ENCODE results near the gene ATP4B. TPM values are rescaled to one million over a fixed set of nuclear protein-coding genes. Genes with fewer than 3 reads are reported as not detected.

Gene ATP4B
- total and polyA plus RNA-seq, 2 of the 8 experiments (the other 6 are each of a cell fraction or from before 2014, with no cell fraction given): 0.05 TPM; not detected in 1

DNA sequence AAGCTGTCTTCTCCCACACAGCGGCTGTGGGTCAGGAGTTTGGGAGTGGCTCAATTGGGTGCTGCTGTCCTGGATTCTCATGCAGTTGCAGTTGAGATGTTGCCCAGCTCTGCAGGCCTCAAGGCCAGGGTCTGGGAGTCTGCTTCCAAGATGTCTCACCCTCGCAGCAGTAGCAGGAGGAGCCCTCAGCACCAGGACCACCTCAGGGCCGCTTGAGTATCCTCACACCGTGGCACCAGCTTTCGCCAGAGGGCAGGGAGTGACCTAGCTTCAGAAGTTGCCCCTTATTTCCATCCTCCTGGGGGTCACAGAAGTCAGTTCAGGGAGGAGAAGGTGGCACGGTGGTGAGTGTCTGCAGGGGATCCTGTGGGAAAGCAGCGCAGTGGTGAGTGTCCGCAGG is 52.5 kb downstream of the ATP4B start:
- 96% methylated on average over 6 of the region's 8 CpGs; no CpG with 5 or more reads in 1 of the 2 experiments for WGBS, 2 experiments (ENCODE audit: extremely low coverage in 1 of 2, insufficient coverage in 1 of 2, insufficient read length in 1 of 2, insufficient replicate concordance in 2 of 2, low coverage in 1 of 2, low lambda C conversion rate in 2 of 2, missing lambda C conversion rate in 1 of 2)
- Histone ChIP-seq H2BK120ac (replicated peaks; ENCODE audit: low read depth, low read length) (no peak overlapping the region), H4K5ac (ENCODE audit: insufficient read length, low read depth, low read length) (no peak overlapping the region), H4K20me1 (replicated peaks in 1 of 2; ENCODE audit: control insufficient read depth in 1 of 2, insufficient read depth in 2 of 2, low read length in 2 of 2) (peaks cover 11 to 21% of the 10 kb centered on the region in 2 experiments), H2AK5ac (ENCODE audit: low read depth, low read length) (no peak overlapping the region), H2AFZ (ENCODE audit: low read length) (no peak overlapping the region), H3K27ac (ENCODE audit: low read depth, low read length) (no peak overlapping the region), H2BK15ac (ENCODE audit: low read length) (no peak overlapping the region), H2BK20ac (ENCODE audit: low read length) (no peak overlapping the region), H3K23ac (ENCODE audit: insufficient read length) (no peak overlapping the region), H3K4ac (replicated peaks; ENCODE audit: insufficient read length, low read depth, low read length) (no peak overlapping the region), H3K14ac (ENCODE audit: insufficient read length) (no peak overlapping the region), H3K27me3 (replicated peaks in 1 of 4; ENCODE audit: control insufficient read depth in 3 of 4, extremely low read depth in 1 of 4, insufficient read depth in 3 of 4, low read length in 3 of 4) (no peaks in the 10 kb centered on the region), H2BK12ac (ENCODE audit: low read depth, low read length) (0 out of 2 replicates have a peak overlapping the region, but pooled peaks have one; percentile 9), H3K79me1 (ENCODE audit: low read depth, low read length) (peaks cover 33% of the 10 kb centered on the region), H3K9ac (replicated peaks in 1 of 4; ENCODE audit: extremely low read depth in 1 of 4, low read depth in 3 of 4, low read length in 3 of 4) (no peak overlapping the region), H3K56ac (replicated peaks; ENCODE audit: insufficient read length, low read depth, low read length) (no peak overlapping the region), H3K4me3 (ENCODE audit: extremely low read depth in 1 of 4, insufficient read depth in 2 of 4, low read depth in 3 of 4, low read length in 4 of 4) (no peak overlapping the region), H3K4me1 (replicated peaks in 1 of 4; ENCODE audit: control insufficient read depth in 3 of 4, insufficient read depth in 4 of 4, low read length in 3 of 4) (peaks cover 0 to 6% (median 2%) of the 10 kb centered on the region in 4 experiments; a peak in 4 of 7 replicates), H3K79me2 (ENCODE audit: control insufficient read depth in 1 of 2, insufficient read depth in 2 of 2, low read length in 2 of 2) (peaks cover 6 to 92% of the 10 kb centered on the region in 2 experiments; a peak in 3 of 4 replicates), H3K18ac (ENCODE audit: extremely low read depth, low read length) (no peak overlapping the region), H3K9me3 (ENCODE audit: insufficient read depth in 2 of 2, low read depth in 1 of 2, low read length in 1 of 2) (no peaks in the 10 kb centered on the region), H2BK5ac (ENCODE audit: low read depth, low read length) (no peak overlapping the region), H3K4me2 (ENCODE audit: insufficient read depth in 1 of 2, low read depth in 2 of 2, low read length in 2 of 2) (no peak overlapping the region), H3K23me2 (ENCODE audit: low read depth, low read length) (peaks cover 2% of the 10 kb centered on the region; the same call in 1 of the 2 replicates), H3K36me3 (ENCODE audit: control insufficient read depth in 2 of 4, insufficient read depth in 4 of 4, low read length in 3 of 4) (peaks cover 0 to 1% (median 0%) of the 10 kb centered on the region in 4 experiments; a peak in 2 of 8 replicates), H4K91ac (replicated peaks; ENCODE audit: insufficient read length, low read length) (no peak overlapping the region), H4K8ac (ENCODE audit: extremely low read depth, insufficient read depth, low read length) (no peak overlapping the region; the same call in 1 of the 2 replicates)
- CTCF ChIA-PET (ENCODE audit: partially characterized antibody): no interaction called here
- no peak for FAIRE-seq
- TF ChIP-seq NANOG (IDR thresholded peaks at IDR 0.05; ENCODE audit: insufficient read depth, low read depth, low read length, poor library complexity, severe bottlenecking) (no peak), ZNF274 (IDR thresholded peaks at IDR 0.05; ENCODE audit: borderline replicate concordance, extremely low read depth, low read length) (no peak), SRF (IDR thresholded peaks at IDR 0.05; ENCODE audit: low read depth, low read length) (no peak), KDM5A (IDR thresholded peaks at IDR 0.05; ENCODE audit: low read length) (no peak), SP2 (IDR thresholded peaks at IDR 0.05; ENCODE audit: low read length) (no peak)
- DNase-seq (ENCODE audit: low read depth in 1 of 2, low spot score in 2 of 2): no peak
- POLR2A ChIA-PET (ENCODE audit: partially characterized antibody): no interaction called here

Measured in H1 (cell line).